T-helper 2 cell treated with Interferon-gamma antibody and Interleukin-4, amounts not matched to agents 5 μg/mL and 100 μg/mL, for 36 hours (primary cell): ENCODE measurements around the gene MYO1G.
"Not testable (repeated sequence)": the region's sequence is repeated elsewhere in the genome, so short reads cannot be mapped to it uniquely, and the experiment has no call there.

Experiments
- DNase-seq: peaks from one replicate; pipeline ENCODE4 v3.0.0; 2021; ENCODE audit warnings: low spot score
- H3K27ac Mint-ChIP-seq: one replicate; pipeline ENCODE4 v1.8.0; 2021; ENCODE audit warnings: mild to moderate bottlenecking, mixed read lengths
- H3K27me3 Mint-ChIP-seq: one replicate; pipeline ENCODE4 v1.8.0; 2021; ENCODE audit warnings: low read depth, mixed read lengths
- H3K36me3 Mint-ChIP-seq: one replicate; pipeline ENCODE4 v1.8.0; 2021; ENCODE audit warnings: low read depth, mixed read lengths
- H3K4me1 Mint-ChIP-seq: one replicate; pipeline ENCODE4 v1.8.0; 2021; ENCODE audit warnings: low read depth, mixed read lengths
- H3K4me3 Mint-ChIP-seq: one replicate; pipeline ENCODE4 v1.8.0; 2022; ENCODE audit warnings: mild to moderate bottlenecking, moderate library complexity, mixed read lengths
- H3K9me3 Mint-ChIP-seq: one replicate; pipeline ENCODE4 v1.8.0; 2021; ENCODE audit warnings: mixed read lengths

The MYO1G gene

DNA sequence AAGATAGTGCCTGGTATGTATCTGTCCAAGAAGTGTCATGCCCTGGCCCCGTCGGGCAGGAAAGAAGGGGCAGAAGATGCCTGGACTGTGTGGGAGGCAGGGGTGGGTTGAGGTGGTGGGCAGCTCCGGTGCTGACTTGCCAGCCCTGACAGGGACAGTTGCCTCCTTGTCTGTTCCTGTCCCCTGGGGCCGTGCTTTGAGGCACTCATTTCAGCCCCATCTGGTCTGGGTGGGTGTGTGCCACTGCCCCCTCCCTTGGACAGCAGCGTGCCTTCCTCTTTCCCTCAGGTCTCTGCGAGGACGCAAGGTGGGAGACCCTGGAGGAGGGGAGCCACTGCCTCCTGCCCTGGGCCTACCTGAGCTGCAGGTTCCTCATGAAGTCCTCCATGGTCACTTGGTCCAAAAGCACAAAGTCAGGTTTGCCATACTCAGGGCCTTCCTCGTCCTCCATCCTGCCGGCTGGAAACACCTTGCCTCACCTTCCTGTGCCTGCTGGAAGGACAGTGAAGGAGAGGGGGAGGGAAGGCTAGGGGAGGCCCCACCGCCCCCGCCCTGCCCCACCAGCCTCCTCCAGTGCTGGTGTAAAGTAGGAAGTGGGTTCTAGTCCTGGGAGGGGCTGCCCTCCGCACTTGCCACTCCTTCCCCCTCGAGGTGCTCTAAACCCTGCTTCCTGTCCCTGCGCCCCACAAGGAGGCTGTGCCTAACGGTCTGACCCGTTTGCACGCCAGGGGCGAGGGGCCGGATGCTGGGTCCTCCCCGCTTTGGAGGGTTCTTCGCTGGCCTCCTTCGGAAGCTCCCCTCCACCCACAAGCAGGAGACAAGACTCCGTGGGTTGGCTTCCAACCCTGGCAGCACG, at the start of gene MYO1G:
TSS of gene MYO1G (minus strand) at position 505 of the 856 bp plus-strand sequence. CDS start at position 451, 54 bp downstream.
- Mint-ChIP-seq H3K9me3 (no peaks in the 10 kb centered on the region), H3K27ac (peak within 1 kb of the TSS; percentile 99), H3K4me1 (peaks cover 51% of the 10 kb centered on the region), H3K27me3 (no peaks in the 10 kb centered on the region), H3K36me3 (peaks cover 79% of the 10 kb centered on the region), H3K4me3 (peak within 1 kb of the TSS; percentile 99)
- DNase-seq: peak; percentile 94

DNA sequence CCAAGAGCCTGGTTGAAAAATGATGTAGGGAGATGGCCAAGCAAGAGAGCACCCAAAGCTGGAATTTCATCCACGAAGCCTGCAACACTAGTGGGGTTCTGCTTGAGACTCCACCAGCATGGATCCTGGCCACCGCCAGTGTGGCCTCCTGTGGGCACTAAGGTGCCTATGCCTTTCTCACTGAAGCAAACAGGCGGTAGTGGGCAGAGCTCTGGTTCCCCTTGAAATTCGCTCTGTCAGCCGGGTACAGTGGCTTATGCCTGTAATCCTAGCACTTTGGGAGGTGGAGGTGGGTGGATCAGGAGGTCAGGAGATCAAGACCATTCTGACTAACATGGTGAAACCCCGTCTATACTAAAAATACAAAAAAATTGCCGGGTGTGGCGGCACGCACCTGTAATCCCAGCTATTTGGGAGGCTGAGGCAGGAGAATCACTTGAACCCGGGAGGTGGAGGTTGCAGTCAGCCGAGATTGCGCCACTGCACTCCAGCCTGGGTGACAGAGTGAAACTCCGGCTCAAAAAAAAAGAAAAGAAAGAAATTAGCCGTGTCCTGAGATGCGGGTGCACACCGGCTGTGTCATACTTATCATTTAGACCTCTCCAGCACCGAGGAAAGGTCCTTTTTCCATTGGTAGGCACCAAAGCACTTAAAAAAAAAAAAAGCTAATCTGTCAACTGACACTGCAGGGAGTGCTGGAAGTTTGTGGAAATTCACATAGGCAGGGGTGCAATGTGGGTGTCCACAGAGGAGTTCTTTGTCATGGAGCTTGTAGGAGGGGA, 49.5 kb upstream of the MYO1G start:
- H3K4me1 Mint-ChIP-seq: peaks cover 64% of the 10 kb centered on the region
- H3K27ac Mint-ChIP-seq: peak overlapping the region; percentile 87
- no peaks in the 10 kb centered on the region for H3K27me3 Mint-ChIP-seq
- H3K36me3 Mint-ChIP-seq: peaks cover 74% of the 10 kb centered on the region
- peaks cover 8% of the 10 kb centered on the region for H3K9me3 Mint-ChIP-seq
- H3K4me3 Mint-ChIP-seq: peak overlapping the region; percentile 88
- no peak for DNase-seq

DNA sequence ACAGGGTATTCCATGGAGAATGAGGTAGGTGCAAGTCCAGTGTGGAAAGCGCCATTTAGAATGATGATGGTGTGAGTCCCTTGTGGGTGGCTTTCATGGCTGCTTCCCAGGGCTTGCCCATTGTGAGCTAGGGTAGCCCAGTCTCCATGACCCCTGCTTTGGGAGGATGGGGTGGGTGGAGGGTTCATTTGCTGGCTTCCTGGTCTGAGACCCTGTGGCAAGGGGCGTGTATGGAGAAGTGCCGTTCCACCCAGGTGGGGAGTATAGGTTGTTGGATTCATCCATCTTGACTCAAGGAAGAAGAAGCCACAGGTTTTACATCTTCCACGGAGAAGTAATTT, 48.9 kb upstream of the MYO1G start:
- H3K4me3 Mint-ChIP-seq: peak overlapping the region; percentile 88
- H3K27me3 Mint-ChIP-seq: no peaks in the 10 kb centered on the region
- peaks cover 8% of the 10 kb centered on the region for H3K9me3 Mint-ChIP-seq
- H3K4me1 Mint-ChIP-seq: peaks cover 60% of the 10 kb centered on the region
- peaks cover 70% of the 10 kb centered on the region for H3K36me3 Mint-ChIP-seq
- no peak for DNase-seq
- peak overlapping the region; percentile 87 for H3K27ac Mint-ChIP-seq

DNA sequence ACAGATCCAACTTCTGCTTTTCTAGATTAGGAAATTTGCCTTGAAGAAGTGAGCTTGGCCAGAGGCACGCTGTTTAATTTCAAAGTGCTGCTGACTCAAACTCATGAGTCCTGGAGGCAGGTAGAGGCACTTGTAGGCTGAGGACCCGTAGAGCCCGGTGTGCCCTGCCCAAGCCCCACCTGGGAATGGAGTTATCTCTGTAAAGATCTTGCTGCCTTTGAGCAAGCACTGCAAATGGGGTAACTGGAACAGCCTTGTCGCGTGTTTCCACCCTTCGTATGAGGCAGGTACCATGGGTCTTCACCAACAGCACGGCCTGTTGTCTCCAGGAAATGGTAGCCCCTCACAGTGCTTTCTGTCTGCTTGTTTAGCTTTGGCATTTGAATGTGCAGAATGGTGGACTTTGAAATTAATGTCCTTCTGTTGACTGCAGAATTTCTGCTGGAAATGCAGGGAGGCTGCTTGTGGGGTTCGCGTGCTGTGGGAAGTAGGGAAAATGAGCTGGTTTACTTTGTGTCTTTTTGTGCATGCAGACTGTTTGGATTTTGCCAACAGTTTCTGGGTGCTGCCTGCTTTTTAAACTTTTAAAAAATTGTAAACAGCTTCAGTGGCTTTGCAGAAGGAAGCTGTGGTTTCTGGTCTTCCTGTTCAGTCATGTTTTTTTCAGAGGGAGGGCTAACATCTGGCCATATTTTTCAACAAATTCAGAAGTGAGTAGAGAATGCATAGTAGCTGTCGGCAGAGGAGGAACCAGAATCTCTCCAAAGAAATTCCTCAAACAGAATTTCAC, 48.4 kb upstream of the MYO1G start:
- Mint-ChIP-seq H3K36me3 (peaks cover 66% of the 10 kb centered on the region), H3K27me3 (no peaks in the 10 kb centered on the region), H3K27ac (peak overlapping the region; percentile 87), H3K4me1 (peaks cover 56% of the 10 kb centered on the region), H3K4me3 (peak overlapping the region; percentile 88), H3K9me3 (peaks cover 8% of the 10 kb centered on the region)
- DNase-seq: peak; percentile 32

DNA sequence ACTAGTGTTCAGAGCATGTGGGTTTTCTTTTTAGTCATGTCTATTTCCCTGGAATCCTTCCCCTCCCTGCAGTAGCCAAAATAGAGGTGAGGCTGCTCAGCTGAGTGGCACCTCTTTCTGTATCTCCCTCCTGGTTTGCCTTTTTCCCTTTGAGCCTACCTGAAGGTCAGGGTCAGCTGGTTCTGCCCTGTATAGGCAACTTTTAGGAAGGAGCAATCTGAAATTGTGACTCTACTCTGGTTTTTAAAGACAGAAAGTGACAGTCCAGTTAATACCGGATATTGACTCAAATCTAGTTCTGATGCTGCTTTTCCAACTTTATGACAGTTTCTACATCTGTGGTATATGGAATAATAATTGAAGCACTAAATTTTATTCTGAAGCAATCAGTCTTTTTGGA, 47.2 kb upstream of the MYO1G start:
- H3K9me3 Mint-ChIP-seq: peaks cover 8% of the 10 kb centered on the region
- peaks cover 64% of the 10 kb centered on the region for H3K36me3 Mint-ChIP-seq
- H3K4me3 Mint-ChIP-seq: peak overlapping the region; percentile 64

DNA sequence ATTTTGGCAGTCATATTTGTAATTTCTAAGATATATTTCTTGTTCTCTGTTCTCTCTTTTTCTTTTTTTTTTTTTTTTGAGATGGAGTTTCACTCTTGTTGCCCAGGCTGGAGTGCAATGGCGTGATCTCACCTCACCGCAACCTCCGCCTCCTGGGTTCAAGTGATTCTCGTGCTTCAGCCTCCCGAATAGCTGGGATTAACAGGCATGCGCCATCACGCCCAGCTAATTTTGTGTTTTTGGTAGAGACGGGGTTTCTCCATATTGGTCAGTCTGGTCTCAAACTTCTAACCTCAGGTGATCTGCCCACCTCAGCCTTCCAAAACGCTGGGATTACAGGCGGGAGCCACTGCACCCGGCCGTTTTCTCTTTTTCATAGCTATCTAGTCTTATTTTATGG, 46.7 kb upstream of the MYO1G start:
- H3K27ac Mint-ChIP-seq: peak overlapping the region; percentile 76

More for the DNA sequence above, 47.2 kb upstream of the MYO1G start:
- no peaks in the 10 kb centered on the region for H3K27me3 Mint-ChIP-seq
- no peak for DNase-seq
- peak overlapping the region; percentile 76 for H3K27ac Mint-ChIP-seq
- H3K4me1 Mint-ChIP-seq: peaks cover 56% of the 10 kb centered on the region

DNA sequence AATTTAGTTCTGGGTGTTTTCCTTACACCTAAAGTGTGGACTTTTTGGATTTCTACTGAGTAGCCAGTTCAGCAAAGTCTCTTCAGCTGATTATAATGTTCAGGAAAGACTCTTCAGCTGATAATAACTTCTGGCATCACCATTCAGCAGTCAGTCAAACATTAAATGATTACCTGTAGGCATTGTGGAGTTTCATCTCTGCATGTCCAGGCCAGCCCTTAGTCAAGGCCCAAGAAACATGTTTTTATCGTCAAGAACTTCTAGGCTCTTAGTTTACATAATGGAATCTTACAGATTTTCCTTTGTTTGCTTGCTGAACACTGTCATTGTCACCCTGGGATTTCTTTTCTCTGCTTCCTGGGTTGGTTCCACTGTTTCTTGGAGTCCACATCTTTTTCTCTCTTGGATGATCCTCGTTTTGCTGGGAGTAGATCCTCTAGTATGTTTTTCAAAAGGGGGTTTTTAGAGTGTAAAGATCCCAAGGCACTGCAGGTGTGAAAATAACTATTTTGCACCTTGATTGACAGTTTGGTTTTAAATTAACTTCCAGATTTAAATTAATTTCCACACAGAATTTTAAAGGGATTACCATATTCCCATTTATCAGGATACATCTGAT, 45.4 kb upstream of the MYO1G start:
- Mint-ChIP-seq H3K9me3 (peaks cover 8% of the 10 kb centered on the region), H3K27me3 (no peaks in the 10 kb centered on the region), H3K36me3 (peaks cover 59% of the 10 kb centered on the region), H3K4me3 (no peak overlapping the region), H3K4me1 (peaks cover 58% of the 10 kb centered on the region), H3K27ac (peak overlapping the region; percentile 59)
- no peak for DNase-seq

More for the DNA sequence above, 46.7 kb upstream of the MYO1G start:
- Mint-ChIP-seq H3K4me1 (peaks cover 60% of the 10 kb centered on the region), H3K36me3 (peaks cover 64% of the 10 kb centered on the region), H3K4me3 (peak overlapping the region; percentile 64)
- not testable (repeated sequence) for H3K9me3 Mint-ChIP-seq, DNase-seq, H3K27me3 Mint-ChIP-seq

DNA sequence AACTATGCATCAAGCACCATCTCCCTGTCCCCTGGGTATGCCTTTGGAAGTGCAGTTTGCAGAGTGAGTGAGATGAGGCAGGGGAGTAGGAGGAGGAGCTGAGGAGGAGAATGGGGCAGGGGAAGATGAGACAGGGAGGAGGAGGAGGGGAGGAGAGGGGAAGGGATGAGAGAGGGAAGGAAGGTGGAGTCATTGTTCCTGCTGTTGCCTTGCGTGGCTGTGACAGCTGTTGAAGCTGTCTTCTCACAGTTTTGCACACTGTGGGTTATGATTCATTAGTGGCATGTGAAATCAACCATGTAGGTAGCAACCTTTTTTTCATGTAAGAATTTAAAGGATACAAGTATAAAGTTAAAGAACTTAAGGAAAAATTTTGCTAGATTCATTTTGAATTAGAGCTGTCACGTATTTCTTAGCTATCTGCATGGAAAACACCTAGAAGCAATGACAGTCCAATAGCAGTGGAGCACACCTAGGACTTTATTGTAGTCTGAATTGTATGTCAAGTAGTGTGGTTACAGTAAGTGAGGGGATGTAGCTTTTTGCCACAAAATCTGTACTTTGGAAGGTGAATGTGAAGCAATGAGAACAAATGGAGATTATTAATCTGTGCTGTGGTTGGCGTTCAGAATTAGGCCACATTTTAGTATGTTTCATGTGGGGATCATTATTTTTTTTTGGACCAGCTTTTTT, 42.9 kb upstream of the MYO1G start:
- Mint-ChIP-seq H3K9me3 (peaks cover 8% of the 10 kb centered on the region), H3K4me3 (peak overlapping the region; percentile 44), H3K4me1 (peaks cover 54% of the 10 kb centered on the region), H3K36me3 (peaks cover 42% of the 10 kb centered on the region), H3K27me3 (no peaks in the 10 kb centered on the region), H3K27ac (peak overlapping the region; percentile 74)
- no peak for DNase-seq

DNA sequence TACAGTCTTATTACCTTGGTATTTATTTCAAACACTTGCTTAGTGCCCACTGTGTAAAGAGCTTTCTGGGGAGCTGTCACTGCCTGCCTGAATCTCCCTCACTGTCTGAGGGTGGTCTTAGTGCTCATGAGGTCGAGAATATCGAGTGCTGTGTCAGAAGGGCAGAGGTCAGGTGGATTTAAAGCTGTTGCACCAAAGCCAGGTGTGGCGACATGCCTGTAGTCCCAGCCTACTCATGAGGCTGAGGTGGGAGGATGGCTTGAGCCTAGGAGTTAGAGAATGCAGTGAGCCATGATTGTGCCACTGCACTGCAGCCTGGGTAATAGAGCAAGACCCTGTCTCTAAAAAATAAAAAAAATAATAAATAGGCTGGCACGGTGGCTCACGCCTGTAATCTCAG, 42.1 kb upstream of the MYO1G start:
- no peaks in the 10 kb centered on the region for H3K27me3 Mint-ChIP-seq
- H3K9me3 Mint-ChIP-seq: peaks cover 8% of the 10 kb centered on the region
- peaks cover 43% of the 10 kb centered on the region for H3K36me3 Mint-ChIP-seq
- no peak overlapping the region for H3K4me3 Mint-ChIP-seq
- H3K27ac Mint-ChIP-seq: peak overlapping the region; percentile 79
- H3K4me1 Mint-ChIP-seq: peaks cover 51% of the 10 kb centered on the region
- no peak for DNase-seq

DNA sequence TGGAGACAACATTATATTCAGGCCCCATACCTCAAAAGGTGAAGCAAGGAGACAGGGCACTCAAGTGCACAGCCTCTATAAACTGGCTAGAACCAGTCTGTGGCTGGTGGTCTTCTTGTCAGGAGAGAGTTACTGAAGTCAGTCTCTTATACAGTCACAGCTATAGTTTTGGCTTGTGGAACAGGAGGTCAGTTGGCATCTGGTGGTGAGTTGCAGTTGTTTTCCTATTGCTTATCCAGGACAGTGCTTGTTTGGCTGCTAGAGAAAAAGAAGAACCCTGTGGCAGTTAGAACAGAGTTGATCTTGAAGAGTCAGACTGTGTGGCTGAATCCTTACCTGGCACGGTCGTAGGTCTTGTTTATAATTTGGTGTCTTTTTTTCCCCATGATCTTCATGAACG, 38.4 kb upstream of the MYO1G start:
- Mint-ChIP-seq H3K4me1 (peaks cover 47% of the 10 kb centered on the region), H3K27ac (peak overlapping the region; percentile 39), H3K9me3 (no peaks in the 10 kb centered on the region), H3K27me3 (no peaks in the 10 kb centered on the region), H3K4me3 (no peak overlapping the region), H3K36me3 (peaks cover 39% of the 10 kb centered on the region)
- DNase-seq: no peak

DNA sequence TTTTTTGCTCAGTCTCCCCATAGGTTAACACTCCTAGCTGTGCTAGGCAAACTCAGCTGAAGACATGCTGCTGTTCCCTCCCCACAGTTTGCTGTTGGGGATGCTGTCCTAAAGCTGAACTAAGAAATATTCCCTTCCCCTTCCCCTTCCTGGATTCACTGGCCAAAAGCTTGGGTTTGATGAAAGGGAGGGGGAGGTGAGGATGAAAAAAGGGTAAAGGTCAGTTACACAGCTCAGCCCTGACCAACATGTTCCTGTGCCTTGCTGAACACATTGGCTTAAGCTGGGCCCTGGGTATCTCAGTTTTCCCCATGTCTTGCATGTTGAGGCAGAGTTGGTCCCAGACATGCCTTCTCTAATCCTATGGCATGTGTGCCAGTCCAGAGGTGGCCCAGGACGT, 36.5 kb upstream of the MYO1G start:
- Mint-ChIP-seq H3K9me3 (no peaks in the 10 kb centered on the region), H3K4me3 (no peak overlapping the region), H3K27ac (peak overlapping the region; percentile 60), H3K36me3 (peaks cover 42% of the 10 kb centered on the region), H3K27me3 (no peaks in the 10 kb centered on the region), H3K4me1 (peaks cover 37% of the 10 kb centered on the region)
- no peak for DNase-seq

DNA sequence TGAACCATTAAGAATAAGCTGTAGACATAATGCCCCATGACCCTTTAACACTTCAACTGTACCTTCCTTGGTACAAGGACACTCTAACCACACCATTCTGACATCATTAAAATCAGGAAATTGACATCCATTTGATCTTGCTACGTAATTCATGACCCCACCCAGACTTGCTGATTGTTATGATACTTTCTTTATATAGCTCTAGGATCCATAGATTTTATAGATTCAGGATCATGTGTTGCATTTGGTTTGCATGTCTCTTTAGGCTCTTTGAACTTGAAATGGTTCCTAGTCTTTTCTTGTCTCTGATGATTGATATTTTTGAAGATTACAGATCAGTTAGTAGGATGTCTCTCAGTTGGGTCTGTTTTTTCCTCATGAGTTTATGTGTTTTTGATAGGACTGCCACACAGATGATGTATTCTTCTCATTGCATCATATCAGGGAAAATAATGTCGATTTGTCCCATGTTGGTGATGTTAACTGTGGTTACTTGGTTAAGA, 34.7 kb upstream of the MYO1G start:
- Mint-ChIP-seq H3K27ac (peak overlapping the region; percentile 72), H3K27me3 (no peaks in the 10 kb centered on the region), H3K36me3 (peaks cover 40% of the 10 kb centered on the region), H3K9me3 (no peaks in the 10 kb centered on the region), H3K4me1 (peaks cover 32% of the 10 kb centered on the region), H3K4me3 (peak overlapping the region; percentile 10)
- no peak for DNase-seq
